Left lung (tissue), 10 donors: ENCODE data around the gene ZCCHC24. TPM values are rescaled to one million over a fixed set of nuclear protein-coding genes. Genes with fewer than 3 reads are reported as not detected.
A peak's percentile ranks its signal among the peaks of the same experiment; 100 is the strongest.

Experiments
- ATAC-seq: fragments of 200-7000 bp; cut with Tn5 transposase; one replicate; pipeline ENCODE4 v1.9.1; 2020; ENCODE audit warnings: moderate library complexity
- DNase-seq, 4 donors: peaks; one replicate each; pipeline ENCODE4 v3.0.0-alpha.2; 2013 to 2020
- H3K27ac ChIP-seq, 2 donors: fragments of 200-600 bp; sonication (generic) in 1 of 2; one replicate each; pipeline versions ENCODE4 v1.5.0 to v1.8.0; 2020 to 2021
- H3K27me3 ChIP-seq, 2 donors: fragments of 200-600 bp; sonication (generic) in 1 of 2; one replicate each; pipeline versions ENCODE4 v1.5.0 to v1.8.0; 2020 to 2021
- H3K36me3 ChIP-seq, 2 donors: fragments of 200-600 bp; sonication (generic) in 1 of 2; one replicate each; pipeline versions ENCODE4 v1.5.0 to v1.8.0; 2020 to 2021
- H3K4me1 ChIP-seq, 2 donors: fragments of 200-600 bp; one replicate each; pipeline ENCODE4 v1.8.0; 2021
- H3K4me3 ChIP-seq, 2 donors: fragments of 200-600 bp; sonication (generic) in 1 of 2; one replicate each; pipeline versions ENCODE4 v1.5.0 to v1.8.0; 2020 to 2021; ENCODE audit warnings: mild to moderate bottlenecking in 1 of 2
- H3K9me3 ChIP-seq, 2 donors: fragments of 200-600 bp; sonication (generic) in 1 of 2; one replicate each; pipeline versions ENCODE4 v1.5.0 to v1.8.0; 2020 to 2021
- CTCF ChIP-seq, 2 donors: fragments of 200-600 bp; sonication (generic) in 1 of 2; IDR thresholded peaks; one replicate each; pipeline versions ENCODE4 v1.5.0 to v1.8.0; 2021; ENCODE audit warnings: antibody characterized with exemption in 2 of 2
- intact Hi-C, 2 donors: fragments of 100-400 bp; cut with DNase I; formaldehyde crosslinking; loops; one replicate each; pipeline versions ENCODE4 v1.11.2 to v1.14.2; 2022
- polyA plus RNA-seq, 6 donors: library from polyadenylated mRNA; unstranded; fragments of 120-200 nt; gene quantifications; one replicate each; pipeline ENCODE4 v1.2.1, GENCODE V29; 2013; ENCODE audit not compliant: insufficient read length in 6 of 6
- total RNA-seq, 2 donors: library from RNA; stranded (reverse); fragmentation: NEBNext Ultra II Directional; extraction: Animal tissue kit (Norgen Biotek cat#: 25700); gene quantifications; one replicate each; pipeline ENCODE4 v1.2.1, GENCODE V29; 2021
- donor health status: DM: no; HTN: yes; CAD: no.
- donor health status: DM: no; HTN: no; CAD: no.

ZCCHC24 gene
- total and polyA plus RNA-seq, 8 donors = 28.9 to 48.3 (median 37.1) TPM

GRCh38 chr10:79397051-79397450 lies 48.4 kb downstream of the ZCCHC24 start:
- Histone ChIP-seq H3K27me3 (no peaks in the 10 kb centered on the region), H3K27ac (peak overlapping the region; percentile 39 to 81), H3K4me1 (peaks cover 44 to 48% of the 10 kb centered on the region in 2 donors), H3K36me3 (peaks cover 0 to 7% of the 10 kb centered on the region in 2 donors), H3K4me3 (no peak overlapping the region), H3K9me3 (no peaks in the 10 kb centered on the region)
- DNase-seq = peak in 1 of 4 donors; percentile 55
- intact Hi-C loops = no loop called here
- no peak for TF ChIP-seq CTCF (IDR thresholded peaks at IDR 0.05)
- no peak for ATAC-seq

- Histone ChIP-seq H3K27ac (peak overlapping the region in 1 of 2 donors; percentile 39), H3K4me1 (peaks cover 40 to 42% of the 10 kb centered on the region in 2 donors), H3K4me3 (no peak overlapping the region), H3K9me3 (no peaks in the 10 kb centered on the region), H3K27me3 (no peaks in the 10 kb centered on the region), H3K36me3 (peaks cover 0 to 7% of the 10 kb centered on the region in 2 donors)
- TF ChIP-seq CTCF (IDR thresholded peaks at IDR 0.05) = no peak
- ATAC-seq (no peak), DNase-seq (peak in 2 of 4 donors; percentile 8 to 39)
- intact Hi-C loops = no loop called here
Measured at GRCh38 chr10:79396520-79396919, 48.9 kb downstream of the ZCCHC24 start.

GRCh38 chr10:79394664-79395063 lies 50.8 kb downstream of the ZCCHC24 start:
- Histone ChIP-seq H3K4me1 (peaks cover 24 to 26% of the 10 kb centered on the region in 2 donors), H3K27me3 (no peaks in the 10 kb centered on the region), H3K4me3 (no peak overlapping the region), H3K9me3 (no peaks in the 10 kb centered on the region), H3K27ac (no peak overlapping the region), H3K36me3 (peaks cover 0 to 7% of the 10 kb centered on the region in 2 donors)
- DNase-seq = peak in 1 of 4 donors; percentile 1
- intact Hi-C loops = no loop called here
- no peak for TF ChIP-seq CTCF (IDR thresholded peaks at IDR 0.05)
- peak; percentile 33 for ATAC-seq

- Histone ChIP-seq H3K27ac (no peak overlapping the region), H3K4me3 (no peak overlapping the region), H3K4me1 (peaks cover 18 to 21% of the 10 kb centered on the region in 2 donors), H3K27me3 (no peaks in the 10 kb centered on the region), H3K9me3 (no peaks in the 10 kb centered on the region), H3K36me3 (peaks cover 0 to 7% of the 10 kb centered on the region in 2 donors)
- ATAC-seq (no peak), DNase-seq (peak in 1 of 4 donors; percentile 54)
- intact Hi-C loops = no loop called here
- TF ChIP-seq CTCF (IDR thresholded peaks at IDR 0.05) = no peak
Measured at GRCh38 chr10:79393924-79394610, 51.4 kb downstream of the ZCCHC24 start.

GRCh38 chr10:79393221-79393923 lies 52.1 kb downstream of the ZCCHC24 start:
- intact Hi-C loops = no loop called here
- no peak for TF ChIP-seq CTCF (IDR thresholded peaks at IDR 0.05)
- Histone ChIP-seq H3K4me1 (peaks cover 11 to 15% of the 10 kb centered on the region in 2 donors), H3K36me3 (peaks cover 0 to 7% of the 10 kb centered on the region in 2 donors), H3K9me3 (no peaks in the 10 kb centered on the region), H3K4me3 (no peak overlapping the region), H3K27ac (no peak overlapping the region), H3K27me3 (no peaks in the 10 kb centered on the region)
- peak in 2 of 4 donors; percentile 29 to 30 for DNase-seq
- no peak for ATAC-seq
